HG03442 (cell line): ENCODE data around the gene PIGC.

ENCODE experiments used
- ATAC-seq: cut with Tn5 transposase; IDR thresholded peaks from one replicate; pipeline ENCODE4 v1.9.1; 2021; ENCODE audit warnings: mild to moderate bottlenecking, moderate library complexity; ENCODE audit not compliant: unreplicated experiment

PIGC gene

DNA sequence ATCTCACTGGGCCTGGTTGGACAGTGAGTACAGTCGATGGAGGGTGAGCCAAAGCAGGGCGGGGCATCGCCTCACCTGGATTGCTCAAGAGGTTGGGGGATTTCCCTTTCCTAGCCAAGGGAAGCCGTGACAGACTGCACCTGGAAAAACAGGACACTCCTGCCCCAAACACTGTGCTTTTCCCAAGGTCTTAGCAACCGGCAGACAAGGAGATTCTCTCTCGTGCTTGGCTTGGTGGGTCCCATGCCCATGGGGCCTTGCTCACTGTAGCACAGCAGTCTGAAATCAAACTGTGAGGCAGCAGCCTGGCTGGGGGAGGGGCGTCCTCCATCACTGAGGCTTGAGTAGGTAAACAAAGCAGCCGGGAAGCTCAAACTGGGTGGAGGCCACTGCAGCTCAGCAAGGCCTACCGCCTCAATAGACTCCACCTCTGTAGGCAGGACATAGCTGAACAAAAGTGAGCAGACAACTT, 12.1 kb downstream of the PIGC start:
- ATAC-seq, result no peak

GRCh38 chr1:172431204-172431603, 12.7 kb downstream of the PIGC start:
- ATAC-seq, result no peak

GRCh38 chr1:172430128-172430454, 13.8 kb downstream of the PIGC start:
- no peak for ATAC-seq

DNA sequence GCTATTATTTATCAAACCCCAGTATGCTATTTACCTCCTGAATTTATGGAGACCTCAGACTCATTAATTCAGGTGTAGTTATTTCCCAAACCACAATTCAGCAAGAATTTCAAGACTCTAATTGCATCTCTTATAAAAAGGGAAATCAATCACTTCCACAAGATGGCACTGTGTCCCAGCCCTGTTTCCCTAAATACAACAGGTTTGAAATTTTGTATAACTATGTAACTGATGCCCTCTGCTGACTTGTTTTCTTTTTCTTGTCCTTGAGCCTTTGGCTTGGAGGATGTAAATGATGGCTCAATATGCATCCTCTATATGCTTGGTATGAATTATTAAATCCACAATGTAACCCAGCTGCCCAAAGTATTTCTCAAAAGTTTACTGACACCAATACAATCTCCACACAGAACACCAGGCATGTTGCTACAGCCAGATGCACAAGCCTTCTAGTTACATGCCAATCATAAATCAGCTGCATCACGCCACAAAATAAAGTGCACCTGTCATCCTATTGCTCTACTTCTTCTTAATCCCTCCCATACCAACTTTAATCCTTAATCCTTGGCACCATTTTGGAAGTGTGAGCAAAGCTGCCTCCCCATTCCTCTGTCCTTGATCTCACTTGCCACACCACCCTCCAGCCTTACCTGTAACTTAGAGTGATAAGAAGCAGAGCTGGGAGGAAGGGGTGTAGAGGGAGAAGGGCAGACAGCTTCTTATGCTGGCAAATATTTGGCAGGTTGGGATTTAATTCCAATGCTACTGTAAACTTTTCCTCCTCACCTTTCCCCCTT, 14.3 kb downstream of the PIGC start:
- no peak for ATAC-seq

DNA sequence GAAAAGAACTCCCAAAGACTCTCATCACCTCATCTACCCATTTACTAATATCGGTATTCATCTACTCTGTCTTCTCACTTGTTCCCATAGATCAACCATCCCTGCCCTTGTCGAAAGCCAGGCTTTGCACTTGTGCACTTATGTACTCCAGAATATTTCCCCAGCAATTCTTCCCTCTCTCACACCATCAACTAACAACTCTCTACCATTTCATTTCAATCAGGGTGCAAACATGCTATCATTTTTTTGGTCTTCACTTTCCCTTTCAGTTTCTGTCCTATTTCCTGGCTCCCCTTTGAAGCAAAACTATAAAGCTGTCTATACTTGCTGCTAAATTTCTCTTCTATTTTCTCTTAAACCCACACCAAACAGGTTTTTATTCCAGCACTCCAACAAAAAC, 16.7 kb downstream of the PIGC start:
- no peak for ATAC-seq

- ATAC-seq, result no peak
Observed at GRCh38 chr1:172425339-172425738, 18.5 kb downstream of the PIGC start.

DNA sequence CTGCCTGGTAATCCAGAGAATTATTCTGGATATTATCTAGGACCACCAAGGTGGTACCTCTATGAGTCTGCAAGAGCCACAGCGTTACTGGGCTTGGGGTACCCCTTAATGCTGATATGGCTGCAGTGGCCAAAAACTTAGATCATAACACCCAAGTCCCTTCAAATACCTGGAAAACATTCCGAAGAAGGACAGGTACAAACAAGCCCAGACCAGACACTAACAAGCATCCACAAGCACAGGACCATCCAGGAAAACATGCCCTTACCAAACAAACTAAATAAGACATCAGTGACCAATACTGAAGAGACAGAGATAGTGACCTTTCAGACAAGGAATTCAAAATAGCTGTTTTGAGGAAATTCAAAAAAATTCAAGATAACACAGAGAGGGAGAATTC, 20.5 kb downstream of the PIGC start:
- ATAC-seq, result no peak

DNA sequence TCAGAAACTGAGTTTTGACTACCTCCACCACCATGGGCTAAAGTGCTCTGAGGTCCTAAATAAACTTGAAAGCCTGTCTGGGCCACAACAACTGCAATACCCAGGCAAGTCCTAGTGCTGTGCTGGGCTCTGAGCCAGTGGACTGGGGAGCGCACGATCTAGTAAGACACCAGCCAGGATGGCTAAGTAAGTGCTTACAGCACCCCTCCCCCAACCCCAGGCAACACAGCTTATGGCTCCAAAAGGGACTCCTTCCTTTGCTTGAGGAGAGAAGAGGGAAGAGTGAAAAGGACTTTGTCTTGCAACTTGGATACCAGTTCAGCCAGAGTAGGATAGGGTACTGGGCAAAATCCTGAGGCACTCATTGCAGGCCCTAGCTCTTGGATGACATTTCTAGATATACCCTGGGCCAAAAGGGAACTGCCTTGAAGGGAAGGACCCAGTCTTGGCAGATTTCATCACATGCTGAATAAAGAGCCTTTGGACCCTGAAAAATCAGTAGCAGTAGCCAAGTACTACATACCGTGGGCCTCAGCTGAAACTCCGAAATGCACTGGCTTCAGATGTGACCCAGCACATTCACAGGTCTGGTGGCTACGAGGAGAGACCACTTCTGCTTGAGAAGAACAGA, 21.8 kb downstream of the PIGC start:
- ATAC-seq, result no peak

- no peak for ATAC-seq
Observed at GRCh38 chr1:172420385-172420784, 23.5 kb downstream of the PIGC start, which contains the start of gene C1orf105. TSS of gene C1orf105 (plus strand) at chr1:172420685. CDS start at chr1:172420886, 201 bp downstream.

- no peak for ATAC-seq
Observed at GRCh38 chr1:172417557-172417956, 26.3 kb downstream of the PIGC start.

- no peak for ATAC-seq
Observed at GRCh38 chr1:172416496-172417035, 27.3 kb downstream of the PIGC start.

GRCh38 chr1:172414331-172414730, 29.5 kb downstream of the PIGC start:
- no peak for ATAC-seq

DNA sequence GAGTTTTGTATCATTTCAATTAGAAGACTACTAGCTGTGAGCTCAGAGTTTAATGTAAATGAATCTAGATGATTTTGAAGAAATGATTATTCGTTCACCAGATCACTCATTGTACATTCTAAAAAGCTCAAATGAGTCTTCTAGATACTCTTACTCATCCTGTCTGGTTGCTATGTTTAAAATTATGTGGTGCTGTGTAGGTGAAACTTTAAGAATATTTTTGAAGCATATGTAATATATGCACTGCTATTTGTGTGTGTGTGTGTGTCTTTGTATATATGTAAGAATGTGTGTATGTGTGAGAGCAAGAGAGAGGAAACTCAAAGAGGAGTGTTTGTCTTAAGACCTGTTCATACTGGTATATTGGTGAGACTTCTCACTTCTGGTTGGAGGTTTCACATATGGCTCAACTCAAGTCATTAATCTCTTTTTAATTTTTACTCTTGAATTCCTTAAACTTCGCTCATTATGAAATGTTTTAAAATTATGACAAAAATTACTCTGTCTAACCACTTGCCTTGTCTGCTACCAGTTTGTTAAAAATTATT, 32.0 kb downstream of the PIGC start:
- no peak for ATAC-seq

GRCh38 chr1:172410027-172410426, 33.8 kb downstream of the PIGC start:
- no peak for ATAC-seq

GRCh38 chr1:172408958-172409357, 34.9 kb downstream of the PIGC start:
- ATAC-seq, result no peak

GRCh38 chr1:172406968-172407367, 36.9 kb downstream of the PIGC start:
- no peak for ATAC-seq

DNA sequence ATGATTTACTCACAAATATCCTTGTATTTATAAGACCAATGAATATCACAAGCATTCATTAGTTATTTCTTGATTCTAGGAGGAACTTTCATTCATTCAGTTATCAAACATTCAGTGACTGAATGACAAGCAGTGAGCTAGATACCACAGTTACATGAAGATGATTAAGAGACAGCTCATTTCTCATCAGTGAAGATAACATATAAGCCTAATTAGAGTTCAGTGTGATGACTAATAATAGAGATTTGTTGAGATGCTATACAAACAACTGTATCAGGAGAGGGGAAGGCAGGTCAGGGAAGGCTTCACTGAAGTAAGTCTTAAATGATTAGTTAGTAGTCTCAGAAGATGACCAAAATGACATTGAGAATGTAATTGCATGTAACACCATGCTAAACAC, 38.0 kb downstream of the PIGC start:
- no peak for ATAC-seq

GRCh38 chr1:172404121-172404520, 39.7 kb downstream of the PIGC start:
- no peak for ATAC-seq

DNA sequence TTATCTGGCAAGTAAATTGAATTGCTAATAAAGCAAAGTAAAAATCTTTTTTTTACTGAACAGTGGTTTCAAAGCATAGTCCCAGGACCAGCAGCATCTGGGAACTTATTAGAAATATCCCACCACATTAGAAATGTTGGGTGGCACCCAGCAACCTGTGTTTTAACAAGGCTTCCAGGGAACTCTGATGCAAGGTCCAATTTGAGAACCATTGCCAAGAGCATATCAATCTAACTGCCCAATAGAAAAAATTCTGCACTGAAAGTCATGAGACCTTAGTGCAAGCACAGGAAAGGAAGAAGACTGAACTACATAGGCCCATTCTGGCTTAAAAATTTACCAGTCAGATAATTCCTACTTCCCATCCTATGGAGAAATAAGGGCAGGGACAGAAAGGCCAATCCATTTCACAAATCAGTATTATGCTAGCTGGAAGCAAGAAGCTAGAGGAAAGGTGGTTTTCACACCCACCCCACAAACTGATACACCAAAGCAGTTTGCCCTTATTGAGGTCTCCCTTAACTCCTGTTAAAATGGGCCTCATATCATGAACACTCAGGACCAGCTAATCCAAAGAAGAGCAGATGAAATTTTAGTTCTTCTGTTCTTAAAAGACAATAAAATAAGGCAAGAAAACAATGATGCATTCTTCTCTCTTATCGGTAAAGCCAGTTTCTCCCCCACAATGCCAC, 40.8 kb downstream of the PIGC start:
- no peak for ATAC-seq

- ATAC-seq, result no peak
Observed at GRCh38 chr1:172401892-172402291, 42.0 kb downstream of the PIGC start.

- no peak for ATAC-seq
Observed at GRCh38 chr1:172401477-172401876, 42.4 kb downstream of the PIGC start.
